ENCODE results near the gene ZDHHC6. TPM values are rescaled to one million over a fixed set of nuclear protein-coding genes. Genes with fewer than 3 reads are reported as not detected.

ZDHHC6 gene
- total and polyA plus RNA-seq, 10 of the 15 experiments (the other 5 are each of a cell fraction or from before 2014, with no cell fraction given), result 23.8 to 59.4 (median 35.6) TPM

DNA sequence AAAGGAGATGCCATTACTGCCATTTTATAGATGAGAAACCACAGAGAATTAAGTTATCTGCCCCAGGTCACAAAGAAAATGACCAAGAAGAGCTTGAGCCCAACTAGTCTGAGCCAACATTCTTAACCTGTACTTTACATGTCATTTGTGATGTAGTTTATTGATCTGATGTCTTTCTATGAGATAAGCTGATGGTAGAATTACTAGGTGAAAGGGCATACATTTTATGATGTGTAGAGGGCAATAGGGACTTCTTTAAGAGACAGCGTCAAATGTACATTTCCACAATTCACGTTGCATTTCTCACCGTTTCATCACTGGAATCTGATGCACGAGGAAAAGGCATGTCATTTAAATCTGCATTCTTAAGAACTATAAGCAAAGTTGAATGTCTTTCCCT, 61.5 kb downstream of the ZDHHC6 start:
- 0 out of 2 replicates have a peak overlapping the region, but pooled peaks have one; percentile 9 for H3K4me2 ChIP-seq (ENCODE audit: control insufficient read depth, insufficient read depth)
- no peak overlapping the region for H3K27ac ChIP-seq (ENCODE audit: control insufficient read depth, insufficient read depth)
- peak; percentile 7 for FAIRE-seq

More for the DNA sequence above, 61.5 kb downstream of the ZDHHC6 start:
- H4K20me1 ChIP-seq (ENCODE audit: control insufficient read depth, insufficient read depth), result no peaks in the 10 kb centered on the region
- WGBS (ENCODE audit: insufficient coverage, insufficient replicate concordance, low lambda C conversion rate, missing lambda C conversion rate), result 98% methylated on average over 4 of the region's 4 CpGs
- ChIA-PET RAD21 (ENCODE audit: unreplicated experiment) (no interaction called here), SMC1A (ENCODE audit: uncharacterized antibody, unreplicated experiment) (interaction anchor here (0.8 to 1.4 kb wide), 4 partner anchors 9 to 49 kb away, joined by 3 to 4 read pairs (median 3); no protein-coding TSS in a partner anchor), CTCF (interaction anchor here (4.3 kb wide), 1 partner anchor 10 kb away, joined by 36 read pairs; the partner anchor contains the start of gene ACSL5), POLR2A (no interaction called here)
- TF ChIP-seq PML (IDR thresholded peaks at IDR 0.05; ENCODE audit: low read length) (no peak), KAT2A (conservative IDR thresholded peaks at IDR 0.05; ENCODE audit: control insufficient read depth, low read depth, low read length) (no peak), WRNIP1 (IDR thresholded peaks at IDR 0.05; ENCODE audit: borderline replicate concordance, low read depth, low read length) (no peak), CHD4 (IDR thresholded peaks at IDR 0.05) (no peak), NFIC (IDR thresholded peaks at IDR 0.05; ENCODE audit: low read depth, low read length) (no peak), GABPA (IDR thresholded peaks at IDR 0.05; ENCODE audit: low read depth) (no peak), MEF2B (IDR thresholded peaks at IDR 0.05; ENCODE audit: partially characterized antibody, poor library complexity, severe bottlenecking) (no peak), YBX1 (IDR thresholded peaks at IDR 0.05) (no peak), IKZF1 (conservative IDR thresholded peaks at IDR 0.05) (no peak), ZNF622 (IDR thresholded peaks at IDR 0.05) (no peak)
- TF ChIP-seq, protein P1, sequence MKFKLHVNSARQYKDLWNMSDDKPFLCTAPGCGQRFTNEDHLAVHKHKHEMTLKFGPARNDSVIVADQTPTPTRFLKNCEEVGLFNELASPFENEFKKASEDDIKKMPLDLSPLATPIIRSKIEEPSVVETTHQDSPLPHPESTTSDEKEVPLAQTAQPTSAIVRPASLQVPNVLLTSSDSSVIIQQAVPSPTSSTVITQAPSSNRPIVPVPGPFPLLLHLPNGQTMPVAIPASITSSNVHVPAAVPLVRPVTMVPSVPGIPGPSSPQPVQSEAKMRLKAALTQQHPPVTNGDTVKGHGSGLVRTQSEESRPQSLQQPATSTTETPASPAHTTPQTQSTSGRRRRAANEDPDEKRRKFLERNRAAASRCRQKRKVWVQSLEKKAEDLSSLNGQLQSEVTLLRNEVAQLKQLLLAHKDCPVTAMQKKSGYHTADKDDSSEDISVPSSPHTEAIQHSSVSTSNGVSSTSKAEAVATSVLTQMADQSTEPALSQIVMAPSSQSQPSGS (IDR thresholded peaks at IDR 0.05; ENCODE audit: low read length), result no peak
- TF ChIP-seq, protein P2, sequence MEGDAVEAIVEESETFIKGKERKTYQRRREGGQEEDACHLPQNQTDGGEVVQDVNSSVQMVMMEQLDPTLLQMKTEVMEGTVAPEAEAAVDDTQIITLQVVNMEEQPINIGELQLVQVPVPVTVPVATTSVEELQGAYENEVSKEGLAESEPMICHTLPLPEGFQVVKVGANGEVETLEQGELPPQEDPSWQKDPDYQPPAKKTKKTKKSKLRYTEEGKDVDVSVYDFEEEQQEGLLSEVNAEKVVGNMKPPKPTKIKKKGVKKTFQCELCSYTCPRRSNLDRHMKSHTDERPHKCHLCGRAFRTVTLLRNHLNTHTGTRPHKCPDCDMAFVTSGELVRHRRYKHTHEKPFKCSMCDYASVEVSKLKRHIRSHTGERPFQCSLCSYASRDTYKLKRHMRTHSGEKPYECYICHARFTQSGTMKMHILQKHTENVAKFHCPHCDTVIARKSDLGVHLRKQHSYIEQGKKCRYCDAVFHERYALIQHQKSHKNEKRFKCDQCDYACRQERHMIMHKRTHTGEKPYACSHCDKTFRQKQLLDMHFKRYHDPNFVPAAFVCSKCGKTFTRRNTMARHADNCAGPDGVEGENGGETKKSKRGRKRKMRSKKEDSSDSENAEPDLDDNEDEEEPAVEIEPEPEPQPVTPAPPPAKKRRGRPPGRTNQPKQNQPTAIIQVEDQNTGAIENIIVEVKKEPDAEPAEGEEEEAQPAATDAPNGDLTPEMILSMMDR (IDR thresholded peaks at IDR 0.05 in 2 of 3, conservative IDR thresholded peaks at IDR 0.05 in 1 of 3; ENCODE audit: control insufficient read depth in 2 of 3, extremely low read depth in 1 of 3, insufficient read depth in 1 of 3, low read depth in 3 of 3, low read length in 3 of 3), result no peak
- TF ChIP-seq, protein P3, sequence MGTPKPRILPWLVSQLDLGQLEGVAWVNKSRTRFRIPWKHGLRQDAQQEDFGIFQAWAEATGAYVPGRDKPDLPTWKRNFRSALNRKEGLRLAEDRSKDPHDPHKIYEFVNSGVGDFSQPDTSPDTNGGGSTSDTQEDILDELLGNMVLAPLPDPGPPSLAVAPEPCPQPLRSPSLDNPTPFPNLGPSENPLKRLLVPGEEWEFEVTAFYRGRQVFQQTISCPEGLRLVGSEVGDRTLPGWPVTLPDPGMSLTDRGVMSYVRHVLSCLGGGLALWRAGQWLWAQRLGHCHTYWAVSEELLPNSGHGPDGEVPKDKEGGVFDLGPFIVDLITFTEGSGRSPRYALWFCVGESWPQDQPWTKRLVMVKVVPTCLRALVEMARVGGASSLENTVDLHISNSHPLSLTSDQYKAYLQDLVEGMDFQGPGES (IDR thresholded peaks at IDR 0.05), result no peak
- no peaks in the 10 kb centered on the region for H3K9me3 ChIP-seq (replicated peaks; ENCODE audit: control insufficient read depth, insufficient read depth, low read length)
- intact Hi-C loops (cut with micrococcal nuclease; ENCODE audit: unreplicated experiment), result no loop called here
- peaks cover 0 to 3% of the 10 kb centered on the region in 2 experiments; a peak in 2 of 4 replicates for H3K36me3 ChIP-seq (ENCODE audit: control insufficient read depth in 2 of 2, insufficient read depth in 2 of 2, low read length in 1 of 2)
- H3K9ac ChIP-seq (ENCODE audit: control insufficient read depth, insufficient read depth, low read length), result no peak overlapping the region
- BruUV-seq (replicated peaks), result no TSS peak
- peaks cover 19% of the 10 kb centered on the region for H3K79me2 ChIP-seq (ENCODE audit: control insufficient read depth, insufficient read depth, low read length)
- peaks cover 8% of the 10 kb centered on the region for H3K4me1 ChIP-seq (ENCODE audit: control insufficient read depth, insufficient read depth, low read length)
- DNase-seq (ENCODE audit: low read depth, low spot score), result no peak
- in situ Hi-C loops (cut with MboI), result no loop called here
- H3K4me3 ChIP-seq, result no peak overlapping the region
- no peaks in the 10 kb centered on the region for H3K27me3 ChIP-seq (replicated peaks in 1 of 2; ENCODE audit: control insufficient read depth in 2 of 2, insufficient read depth in 2 of 2, low read length in 1 of 2)
- H2AFZ ChIP-seq (ENCODE audit: control insufficient read depth, low read depth, low read length), result no peak overlapping the region
- ATAC-seq, result no peak
